ENCODE measurements around the gene TNFSF18. TPM values are rescaled to one million over a fixed set of nuclear protein-coding genes. Genes with fewer than 3 reads are reported as not detected.
"Not testable (repeated sequence)": the region's sequence is repeated elsewhere in the genome, so short reads cannot be mapped to it uniquely, and the experiment has no call there.

TNFSF18 gene, protein sequence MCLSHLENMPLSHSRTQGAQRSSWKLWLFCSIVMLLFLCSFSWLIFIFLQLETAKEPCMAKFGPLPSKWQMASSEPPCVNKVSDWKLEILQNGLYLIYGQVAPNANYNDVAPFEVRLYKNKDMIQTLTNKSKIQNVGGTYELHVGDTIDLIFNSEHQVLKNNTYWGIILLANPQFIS
- 0.12 TPM for polyA plus RNA-seq (ENCODE audit: insufficient read length)
- long read RNA-seq, donor 1: 0 reads
- long read RNA-seq, donor 2: 0 reads
- long read RNA-seq, donor 3: 0 reads
- long read RNA-seq, donor 4: 0 reads
- long read RNA-seq, donor 5: 0 reads
- long read RNA-seq, donor 6: 0 reads
- long read RNA-seq, donor 7: 0 reads
- long read RNA-seq, donor 8: 0 reads

DNA sequence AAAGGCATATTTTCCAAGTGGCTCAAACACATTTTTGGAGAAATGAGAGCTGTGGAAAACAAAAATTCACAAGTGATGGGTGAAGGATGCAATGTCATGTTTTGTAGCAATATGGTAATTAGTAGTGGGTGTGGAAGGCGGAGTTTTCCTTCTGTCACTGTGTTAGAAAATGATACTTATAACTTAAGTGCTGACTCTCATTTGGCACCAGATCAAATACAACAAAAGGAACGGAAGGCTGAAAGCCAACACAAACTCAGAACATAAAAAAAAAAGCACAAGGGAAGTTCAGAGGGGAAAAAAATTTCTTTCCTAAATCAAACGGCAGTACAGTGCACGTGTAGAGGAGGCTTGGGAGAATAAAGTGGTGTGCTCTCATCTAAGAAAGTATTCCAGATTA, at the start of gene TNFSF18:
TNFSF18 (minus strand) TSS at position 77 of the 400 bp plus-strand sequence; CDS start at position 32, 45 bp downstream.
- DNase-seq: peak; percentile 60

GRCh38 chr1:173099166-173099565, 48.4 kb upstream of the TNFSF18 start:
- no peak for DNase-seq

GRCh38 chr1:173098117-173098516, 47.4 kb upstream of the TNFSF18 start:
- DNase-seq: no peak

DNA sequence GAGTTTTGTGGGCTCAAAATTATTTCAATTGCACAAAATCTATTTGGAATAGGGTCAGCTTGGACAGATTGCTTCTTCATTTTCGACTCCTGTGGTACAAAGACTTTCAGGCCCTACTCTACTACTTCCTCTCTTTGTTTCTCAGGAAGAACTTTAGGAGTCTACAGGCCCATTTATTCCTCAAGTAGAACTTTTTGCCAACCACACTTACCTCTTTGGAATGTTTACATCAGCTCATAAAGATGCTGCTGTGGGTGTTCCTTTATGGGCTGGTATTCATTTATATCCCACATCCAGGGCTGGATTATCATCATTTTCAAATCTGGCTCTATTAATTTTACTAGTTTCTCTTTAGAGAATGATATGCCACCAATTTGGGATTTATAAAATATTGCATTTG, 46.3 kb upstream of the TNFSF18 start:
- no peak for DNase-seq

- DNase-seq: no peak
Measured at GRCh38 chr1:173095632-173096031, 44.9 kb upstream of the TNFSF18 start.

DNA sequence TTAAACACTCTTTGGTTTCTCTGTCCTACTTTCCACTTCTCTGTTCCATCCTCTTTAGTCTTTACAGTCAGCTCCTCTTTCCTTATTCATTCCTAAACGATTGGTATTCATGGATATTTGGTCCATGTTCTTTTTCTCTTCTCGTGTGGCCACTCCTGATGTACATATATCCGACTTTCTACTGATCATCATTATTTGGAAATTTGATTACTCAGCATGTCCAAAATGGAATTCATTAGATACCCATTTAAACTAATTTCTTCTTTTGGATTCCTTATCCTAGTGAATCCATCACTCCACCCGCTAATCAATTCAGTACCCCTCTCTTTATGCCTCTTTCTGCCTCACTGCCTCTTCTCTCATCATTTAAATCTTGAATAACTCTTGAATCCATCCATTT, 43.8 kb upstream of the TNFSF18 start:
- no peak for DNase-seq

GRCh38 chr1:173093691-173094445, 43.1 kb upstream of the TNFSF18 start:
- no peak for DNase-seq

DNA sequence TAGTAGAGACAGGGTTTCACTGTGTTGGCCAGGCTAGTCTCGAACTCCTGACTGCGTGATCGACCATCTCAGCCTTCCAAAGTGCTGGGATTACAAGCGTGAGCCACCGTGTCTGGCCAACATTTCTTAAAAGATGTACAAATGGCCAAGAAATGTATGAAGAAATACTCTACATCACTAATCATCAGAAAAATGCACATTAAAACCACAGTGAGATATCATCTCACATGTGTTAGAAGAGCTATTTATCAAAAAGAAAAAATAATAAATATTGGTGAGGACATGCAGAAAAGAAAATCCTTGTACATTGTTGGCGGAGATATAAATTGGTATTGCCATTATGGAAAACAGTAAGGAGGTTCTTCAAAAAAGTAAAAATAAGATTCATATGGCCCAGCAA, 33.6 kb upstream of the TNFSF18 start:
- no peak for DNase-seq

- no peak for DNase-seq
Measured at GRCh38 chr1:173082913-173083312, 32.2 kb upstream of the TNFSF18 start.

- not testable (repeated sequence) for DNase-seq
Measured at GRCh38 chr1:173074217-173074616, 23.5 kb upstream of the TNFSF18 start.

DNA sequence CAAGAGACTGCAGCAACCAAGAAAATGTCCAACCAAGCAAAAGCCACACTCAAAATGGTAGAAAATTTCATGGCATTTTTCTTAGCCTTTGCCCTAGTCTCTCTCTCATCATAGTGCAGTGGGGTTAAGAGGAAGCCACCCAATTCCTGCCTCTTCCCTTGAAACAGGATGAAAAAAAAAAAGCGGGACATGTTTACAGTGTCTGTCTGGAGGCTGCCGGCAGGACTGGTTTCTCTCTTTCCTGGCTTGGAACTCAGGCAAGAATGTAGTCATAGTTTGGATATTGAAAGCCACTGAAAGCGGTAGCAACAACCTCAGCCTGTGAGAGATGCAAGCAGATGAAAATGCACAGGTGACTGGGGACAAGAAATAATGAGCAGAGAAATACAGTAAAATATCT, 13.3 kb upstream of the TNFSF18 start:
- DNase-seq: no peak

DNA sequence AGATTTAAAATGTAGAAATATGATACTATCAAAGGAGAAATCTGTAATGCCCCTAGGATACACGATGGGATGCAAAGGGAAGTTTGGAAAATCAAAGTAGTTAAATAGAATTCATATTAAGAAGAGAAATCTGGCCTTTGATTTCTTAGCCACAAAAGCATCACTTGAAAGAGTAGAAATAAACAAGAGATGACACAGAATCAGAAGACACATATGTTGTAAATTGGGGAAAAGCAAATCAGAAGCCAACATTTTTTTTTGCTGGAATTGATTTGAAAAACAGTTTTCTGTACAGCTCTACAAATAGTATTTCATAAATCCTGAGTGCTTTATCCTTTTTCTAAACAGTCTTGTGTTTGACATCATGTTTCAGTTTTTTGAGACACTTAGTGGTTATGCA, 12.4 kb upstream of the TNFSF18 start:
- no peak for DNase-seq

DNA sequence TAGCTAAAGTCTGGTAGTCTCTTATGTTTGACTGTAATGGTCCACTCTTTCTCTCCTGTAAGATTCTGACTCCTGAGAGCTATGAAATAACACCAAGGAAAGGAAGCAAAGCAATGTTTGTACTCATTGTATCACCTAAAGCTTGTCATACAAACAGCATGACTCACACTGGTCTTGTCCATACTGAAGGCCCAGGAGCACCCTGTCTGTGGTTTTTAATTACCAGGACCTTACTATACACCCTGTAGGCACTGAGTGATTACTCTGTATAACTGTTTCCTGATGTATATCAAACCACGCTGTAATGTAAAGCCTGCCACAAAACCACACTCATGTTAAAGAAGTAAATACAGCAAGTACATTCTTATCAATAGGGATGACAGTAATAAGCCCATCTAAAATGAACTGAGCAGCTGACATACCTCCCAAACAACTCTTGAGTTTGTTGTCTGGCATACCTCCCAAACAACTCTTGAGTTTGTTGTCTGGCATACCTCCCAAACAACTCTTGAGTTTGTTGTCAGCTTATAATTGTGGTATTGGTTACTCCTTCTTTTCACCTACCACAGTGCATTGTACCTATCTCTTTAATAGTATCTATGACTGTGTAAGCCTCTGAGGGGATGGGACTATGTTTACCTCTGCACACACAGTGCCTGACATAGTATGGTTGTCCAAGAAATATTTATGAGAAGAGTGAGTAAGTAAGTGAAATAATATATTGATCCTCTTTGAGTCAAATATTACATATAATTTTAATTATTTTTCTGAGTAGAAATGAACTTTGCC, 11.6 kb upstream of the TNFSF18 start:
- no peak for DNase-seq

DNA sequence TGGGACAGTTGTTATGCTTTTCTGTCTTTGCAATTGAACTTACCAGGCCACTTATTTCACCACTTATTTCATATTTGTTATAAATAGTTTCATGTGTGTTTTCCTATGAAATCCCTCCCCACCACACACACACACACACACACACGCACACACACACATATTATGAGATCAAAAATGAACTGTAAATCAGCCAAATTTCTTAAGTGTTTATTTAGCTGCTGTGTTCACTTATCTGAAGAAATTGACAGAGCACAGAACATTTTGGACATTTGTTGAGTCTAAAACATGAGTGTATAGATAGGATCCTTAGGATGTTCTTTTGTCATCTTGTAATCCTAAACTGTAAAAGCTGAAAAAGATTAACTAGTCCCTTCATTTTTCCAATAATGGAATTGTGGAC, 7.8 kb upstream of the TNFSF18 start:
- no peak for DNase-seq

DNA sequence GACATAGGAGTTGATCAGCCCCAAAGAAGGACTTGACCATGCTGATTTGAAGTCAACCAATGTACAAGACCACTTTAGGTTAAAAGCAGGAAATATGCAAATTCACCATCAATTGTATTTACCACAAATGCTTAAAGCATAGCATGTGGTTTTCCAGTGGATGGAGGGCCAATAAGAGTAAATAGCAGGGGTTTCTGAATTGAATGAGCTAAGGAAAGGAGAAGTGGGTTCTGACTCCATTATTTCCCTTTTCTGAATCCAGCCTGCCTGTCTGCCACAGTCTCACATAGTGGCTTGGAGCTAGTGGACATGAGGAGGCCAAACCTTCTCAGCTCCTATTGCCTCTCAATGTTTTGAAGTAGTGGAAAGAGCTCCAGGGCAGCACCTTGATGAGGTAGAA, 7.2 kb upstream of the TNFSF18 start:
- no peak for DNase-seq

DNA sequence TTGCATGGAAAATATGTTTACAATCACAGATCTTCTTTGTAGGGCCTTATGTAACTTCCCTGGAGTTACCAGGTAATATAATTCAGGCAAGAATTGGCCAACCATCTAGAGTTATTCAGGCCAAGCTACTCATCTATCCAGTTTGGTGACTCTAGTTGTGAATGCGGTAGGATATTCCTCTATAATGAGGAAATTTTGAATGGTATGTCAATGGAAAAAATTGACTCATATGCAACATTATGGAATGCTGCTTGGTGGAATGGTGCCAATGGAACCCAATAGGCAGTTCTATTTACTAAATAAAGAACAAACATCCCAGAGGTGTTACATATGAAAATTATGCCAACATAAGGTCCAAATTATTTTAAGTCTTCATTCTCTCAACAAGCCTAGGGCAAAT, 5.6 kb upstream of the TNFSF18 start:
- no peak for DNase-seq

DNA sequence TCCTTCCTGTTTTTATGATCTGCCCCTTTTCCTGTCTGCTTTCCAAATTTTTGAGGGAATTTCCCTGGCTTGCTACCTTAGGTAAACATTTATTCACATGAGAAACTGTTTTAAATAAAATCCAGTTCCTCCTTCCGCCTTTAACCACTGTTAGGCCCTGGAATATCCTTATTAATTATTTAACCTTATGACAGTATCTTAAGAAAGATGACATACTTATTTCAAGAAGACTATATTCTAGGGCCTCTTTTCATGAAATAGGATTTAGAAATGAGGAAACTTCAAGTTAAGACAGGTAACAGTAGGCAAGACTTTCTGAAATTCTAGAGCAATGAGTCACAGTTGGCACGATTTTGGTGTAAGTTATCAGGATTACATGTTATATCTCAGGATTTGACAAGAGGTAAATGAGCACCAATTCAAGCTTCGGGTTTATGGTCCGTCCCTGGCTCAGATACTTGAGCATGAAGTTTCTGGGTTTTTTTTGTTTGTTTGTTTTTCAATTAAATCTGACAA, 2.0 kb upstream of the TNFSF18 start:
- DNase-seq: no peak

GRCh38 chr1:173049322-173049633, 1.5 kb downstream of the TNFSF18 start:
- no peak for DNase-seq

DNA sequence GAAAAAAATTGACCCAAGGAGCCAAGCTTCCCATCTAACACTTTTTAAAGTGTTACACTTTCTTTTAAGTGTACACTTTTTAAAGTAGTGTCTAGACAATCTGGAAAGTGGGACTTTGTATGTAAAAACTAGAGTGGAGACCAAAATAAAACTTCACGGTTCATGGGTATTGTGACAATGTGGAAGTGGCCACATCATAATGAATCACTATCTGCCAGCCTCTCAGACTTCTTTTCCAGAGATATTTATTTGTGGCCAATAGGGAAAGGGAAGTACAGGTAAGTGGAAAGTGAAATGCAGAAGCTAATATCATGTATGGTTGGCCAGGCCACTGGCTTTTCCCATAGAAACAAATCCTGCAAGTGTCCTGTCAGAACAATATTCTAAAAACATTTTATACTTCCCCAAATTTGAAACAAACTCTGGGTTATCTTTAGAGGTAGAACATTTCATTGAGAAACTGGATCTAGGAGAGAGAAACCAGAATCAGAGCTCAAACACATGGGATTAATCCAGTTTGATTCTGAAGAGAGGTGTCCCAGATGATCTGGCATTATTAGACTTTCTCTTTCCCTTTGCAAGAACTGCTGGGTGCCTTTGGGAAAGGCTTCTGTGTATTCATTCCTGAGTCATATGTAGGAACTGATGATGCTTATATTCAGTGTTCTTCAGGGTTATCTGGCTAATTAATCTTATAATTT, 2.0 kb downstream of the TNFSF18 start:
- no peak for DNase-seq

GRCh38 chr1:173044656-173045055, 6.1 kb downstream of the TNFSF18 start:
- DNase-seq: no peak

DNA sequence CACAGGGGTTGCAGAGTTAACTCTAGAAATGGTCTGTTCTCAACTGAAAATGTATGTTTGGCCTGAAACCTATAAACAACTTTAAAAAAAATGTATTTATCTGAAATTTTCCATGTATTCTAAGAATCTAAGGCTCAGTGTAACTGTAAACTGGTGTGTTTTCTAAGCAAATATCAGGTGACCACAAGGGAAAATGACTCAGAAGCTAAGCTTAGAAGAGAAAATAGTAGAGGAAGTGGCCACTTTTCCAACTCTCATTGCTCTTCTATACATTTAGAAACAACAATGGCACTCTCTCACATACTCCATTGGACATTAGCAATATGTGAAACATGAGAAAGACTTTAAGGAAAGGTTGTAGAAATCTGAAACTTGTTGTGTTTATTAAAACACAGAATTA, 7.5 kb downstream of the TNFSF18 start:
- DNase-seq: no peak

DNA sequence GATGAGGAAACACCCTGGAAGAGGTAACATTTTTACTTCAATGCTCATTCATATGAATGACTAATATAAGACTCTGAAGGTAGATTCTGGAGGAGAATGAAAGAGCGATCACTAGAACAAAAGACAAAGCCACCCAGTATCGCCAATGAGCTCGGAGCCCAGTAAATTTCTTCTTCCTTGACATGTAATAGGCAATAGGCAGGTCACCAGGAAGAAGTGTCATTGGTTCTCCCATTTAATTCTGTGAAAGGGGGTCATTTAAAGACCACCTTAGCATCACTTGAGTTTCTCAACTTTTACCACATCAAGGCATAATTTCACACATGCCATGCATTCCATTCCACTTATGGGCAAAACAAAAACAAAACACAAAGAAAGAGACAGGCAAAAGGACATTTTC, 7.9 kb downstream of the TNFSF18 start:
- DNase-seq: no peak

Data from left kidney (tissue), 8 donors.